ENCODE results near the gene FYN.
A peak's percentile ranks its signal among the peaks of the same experiment; 100 is the strongest.
"Not testable (repeated sequence)": the region's sequence is repeated elsewhere in the genome, so short reads cannot be mapped to it uniquely, and the experiment has no call there.

FYN gene

DNA sequence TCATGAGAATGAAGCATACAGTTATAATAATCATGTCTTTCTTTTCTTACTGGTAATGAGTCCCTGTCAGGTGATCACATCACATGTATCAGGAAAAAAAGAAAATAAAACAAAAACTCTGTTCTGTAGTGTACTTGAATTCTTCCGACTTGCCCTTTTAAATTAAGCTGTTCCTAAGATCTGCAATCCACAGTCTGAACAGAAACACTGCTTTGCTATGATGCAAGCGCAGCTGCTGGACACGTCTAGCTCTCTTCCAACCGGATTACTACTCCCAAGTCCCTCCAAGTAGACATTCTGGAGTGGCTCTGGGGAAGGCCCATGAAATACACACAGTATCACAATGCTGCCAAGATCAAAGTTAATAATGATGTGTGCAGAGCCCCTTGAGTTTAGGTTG, 83.7 kb downstream of the FYN start:
- DNase-seq (ENCODE audit: low spot score): no peak

DNA sequence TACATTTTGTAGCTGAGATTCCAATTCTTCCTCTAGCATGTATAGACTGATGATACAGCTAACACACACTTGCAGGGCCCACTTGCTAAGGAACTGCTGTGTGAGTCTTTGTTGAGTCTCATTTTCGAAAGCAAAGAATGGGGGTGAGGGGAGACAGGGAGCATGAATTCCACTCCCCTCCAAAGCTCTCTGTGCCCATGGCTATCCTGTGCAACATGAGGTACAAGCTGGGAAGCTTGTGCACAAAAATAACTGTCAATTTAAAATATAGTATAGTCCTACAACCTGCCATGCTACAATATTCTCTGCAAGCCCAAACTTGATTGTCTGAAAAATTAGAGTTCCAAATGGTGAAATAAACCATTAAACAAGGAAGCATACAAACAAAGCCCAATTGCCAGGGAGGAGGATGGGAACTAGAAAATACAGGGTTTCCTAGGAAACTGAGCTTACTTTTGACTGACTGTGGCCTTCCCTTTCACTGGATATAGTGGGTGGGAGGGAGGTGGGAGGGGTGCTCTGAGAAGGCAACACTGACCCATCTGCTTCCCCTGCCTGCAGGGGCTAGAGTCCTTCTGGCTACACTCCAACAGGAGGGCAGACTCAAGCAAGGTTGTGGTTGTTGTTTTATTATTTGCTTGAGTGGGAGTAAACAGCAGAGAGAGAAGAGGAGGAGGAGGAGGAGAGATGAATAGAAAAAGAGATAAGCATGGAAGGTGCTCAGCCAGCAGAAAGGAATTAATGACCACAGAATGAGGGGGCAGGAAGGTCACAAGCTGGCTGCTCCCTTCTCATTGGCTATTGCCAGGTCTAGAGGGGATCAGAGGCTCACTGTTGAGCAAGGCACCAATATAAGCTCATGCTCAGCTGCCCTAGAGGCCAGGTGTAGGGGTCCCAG, 84.6 kb downstream of the FYN start:
- peak; percentile 48 for DNase-seq (ENCODE audit: low spot score)

DNA sequence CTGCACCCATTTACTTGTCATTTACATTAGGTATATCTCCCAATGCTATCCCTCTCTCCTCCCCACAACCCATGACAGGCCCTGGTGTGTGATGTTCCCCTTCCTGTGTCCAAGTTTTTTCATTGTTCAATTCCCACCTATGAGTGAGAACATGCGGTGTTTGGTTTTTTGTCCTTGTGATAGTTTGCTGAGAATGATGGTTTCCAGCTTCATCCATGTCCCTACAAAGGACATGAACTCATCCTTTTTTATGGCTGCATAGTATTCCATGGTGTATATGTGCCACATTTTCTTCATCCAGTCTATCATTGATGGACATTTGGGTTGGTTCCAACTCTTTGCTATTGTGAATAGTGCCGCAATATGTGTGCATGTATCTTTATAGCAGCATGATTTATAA, 87.1 kb downstream of the FYN start:
- DNase-seq (ENCODE audit: low spot score): not testable (repeated sequence)

DNA sequence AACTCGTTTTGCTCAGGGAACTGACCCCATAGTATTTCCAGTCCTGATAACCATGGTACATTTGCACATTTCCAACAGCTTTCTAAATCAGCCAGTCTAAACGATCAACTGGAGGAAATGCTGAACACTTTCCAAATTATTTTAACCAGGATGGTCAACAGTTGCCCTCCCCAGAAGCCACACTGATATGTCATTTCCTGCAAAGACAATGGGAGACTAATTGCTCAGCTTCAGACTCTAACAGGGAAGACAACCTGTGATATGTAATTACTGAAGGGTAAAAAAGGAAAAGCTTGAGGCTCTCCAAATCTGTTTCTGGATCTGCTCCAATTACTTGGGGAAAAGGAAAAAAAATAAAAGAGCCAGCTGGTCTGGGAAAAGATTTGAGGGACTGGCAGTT, 88.8 kb downstream of the FYN start:
- no peak for DNase-seq (ENCODE audit: low spot score)

DNA sequence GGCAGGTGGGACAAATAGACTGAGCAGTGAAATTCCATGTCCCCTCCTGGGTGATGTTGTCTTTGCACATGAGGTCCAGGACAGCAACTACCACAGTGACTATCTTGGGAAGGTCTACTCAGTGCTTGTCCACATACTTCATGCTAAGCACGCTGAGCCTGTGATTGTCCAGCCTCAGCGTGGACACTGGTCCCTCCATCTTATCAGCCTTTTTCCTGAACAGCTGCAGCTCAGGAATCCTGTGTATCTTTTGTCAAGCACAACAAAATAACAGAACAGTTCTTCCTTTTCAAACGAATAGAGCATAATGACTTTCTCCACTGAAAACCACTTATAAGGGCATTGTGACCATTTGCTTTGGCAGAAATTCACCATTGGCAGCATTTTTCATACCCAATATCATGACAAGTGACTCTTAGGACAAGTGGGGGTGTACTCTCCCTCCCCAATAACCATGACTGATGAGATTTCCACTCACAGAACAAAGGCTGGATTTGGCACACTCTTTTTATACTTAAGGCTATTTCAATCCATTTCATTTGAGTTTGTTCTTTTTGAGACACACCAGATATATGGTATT, 90.3 kb downstream of the FYN start:
- DNase-seq (ENCODE audit: low spot score): no peak

DNA sequence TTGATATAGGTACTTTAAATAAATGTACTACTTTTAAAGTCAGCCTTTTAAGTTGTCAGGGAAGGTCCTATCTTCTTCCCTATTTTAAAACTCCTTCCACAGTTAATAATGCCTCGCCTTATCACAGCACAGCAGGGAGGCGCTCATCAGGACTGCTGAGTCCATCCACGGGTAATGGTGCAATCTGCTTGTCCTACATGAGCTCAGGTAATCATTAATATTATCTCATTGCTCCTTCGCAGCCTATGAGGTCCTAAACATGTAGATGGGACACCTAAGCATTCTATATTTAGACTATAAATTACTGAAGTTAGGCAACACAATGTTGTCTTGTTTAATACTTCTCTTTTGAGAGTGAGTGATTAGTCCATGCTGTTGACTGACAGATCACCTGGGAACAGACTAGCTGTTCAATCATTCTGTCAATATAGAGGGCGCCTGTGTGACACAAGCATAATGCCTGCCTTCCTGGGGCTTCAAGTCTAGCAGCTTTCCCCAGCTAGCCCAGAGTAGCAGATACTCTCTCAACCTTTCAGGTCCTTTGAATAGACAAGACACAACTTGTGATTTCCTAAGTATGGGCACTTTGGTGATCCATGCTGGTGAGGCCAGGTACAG, 91.0 kb downstream of the FYN start:
- DNase-seq (ENCODE audit: low spot score): peak; percentile 20

DNA sequence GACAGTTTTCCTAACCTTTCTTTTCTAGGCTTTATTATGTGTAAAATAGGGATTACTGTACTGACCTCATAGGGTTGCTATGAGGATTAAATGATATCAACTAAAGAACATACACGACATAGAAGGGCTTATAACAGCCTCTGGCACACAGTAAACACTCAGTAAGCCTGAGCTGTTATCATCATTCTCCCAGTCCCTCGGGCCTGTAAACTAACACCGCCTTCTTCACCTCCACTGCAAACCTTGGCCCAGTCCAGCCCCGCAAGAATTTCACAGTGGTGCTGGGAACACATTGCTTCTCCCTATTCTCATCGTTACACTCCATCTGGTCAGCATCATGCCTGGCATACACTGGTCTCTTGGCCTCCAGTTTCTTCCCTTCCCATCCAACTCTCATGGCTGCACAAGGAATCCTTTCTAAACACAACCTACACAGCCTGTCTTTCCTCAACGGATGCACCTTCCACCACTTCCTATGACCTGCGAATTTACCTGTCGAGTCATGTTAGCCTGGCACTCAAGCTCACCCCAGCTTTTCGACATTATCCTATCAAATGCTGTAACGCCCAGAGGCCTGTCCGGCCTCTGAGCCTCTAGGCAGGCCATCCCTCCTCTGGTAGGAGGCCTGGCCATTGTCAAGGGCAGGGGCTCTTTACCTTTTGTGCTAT, 92.1 kb downstream of the FYN start:
- no peak for DNase-seq (ENCODE audit: low spot score)

DNA sequence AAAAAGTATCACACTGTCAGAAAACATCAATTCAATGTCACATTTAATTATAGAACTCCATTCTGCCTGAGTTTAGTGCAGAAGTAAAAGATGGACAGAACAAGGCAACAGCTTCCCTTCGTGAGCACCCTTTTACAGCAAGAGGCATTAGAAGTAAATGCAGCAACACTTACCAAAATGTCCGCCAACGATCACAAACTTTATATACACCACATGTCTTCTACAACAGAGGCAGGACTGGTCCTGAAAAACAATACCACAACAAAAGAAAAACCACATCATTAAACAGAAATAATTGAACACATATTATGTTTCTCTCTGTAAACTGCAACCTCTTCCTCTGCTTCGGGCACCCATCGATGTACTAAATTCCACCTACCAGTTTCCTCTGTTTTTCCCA, 92.9 kb downstream of the FYN start:
- no peak for DNase-seq (ENCODE audit: low spot score)

DNA sequence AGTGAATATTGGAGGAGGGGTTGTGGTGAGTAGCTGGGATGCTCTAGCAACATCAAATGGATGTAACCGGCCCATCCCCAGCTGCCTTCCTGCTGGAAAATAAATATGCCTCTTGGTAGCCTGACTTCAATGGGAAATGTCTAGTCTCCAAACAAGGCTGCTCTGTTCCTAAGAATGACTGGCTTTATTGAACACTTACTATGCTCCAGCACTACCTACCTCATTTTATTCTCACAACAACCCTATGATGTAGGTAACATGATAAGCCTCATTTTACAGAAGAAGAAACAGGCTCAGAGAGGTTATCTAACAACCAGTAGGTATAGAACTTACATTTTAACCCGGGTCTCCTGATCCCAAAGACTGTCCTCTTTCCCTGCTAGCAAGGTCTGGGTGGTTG, 93.6 kb downstream of the FYN start:
- DNase-seq (ENCODE audit: low spot score): no peak

DNA sequence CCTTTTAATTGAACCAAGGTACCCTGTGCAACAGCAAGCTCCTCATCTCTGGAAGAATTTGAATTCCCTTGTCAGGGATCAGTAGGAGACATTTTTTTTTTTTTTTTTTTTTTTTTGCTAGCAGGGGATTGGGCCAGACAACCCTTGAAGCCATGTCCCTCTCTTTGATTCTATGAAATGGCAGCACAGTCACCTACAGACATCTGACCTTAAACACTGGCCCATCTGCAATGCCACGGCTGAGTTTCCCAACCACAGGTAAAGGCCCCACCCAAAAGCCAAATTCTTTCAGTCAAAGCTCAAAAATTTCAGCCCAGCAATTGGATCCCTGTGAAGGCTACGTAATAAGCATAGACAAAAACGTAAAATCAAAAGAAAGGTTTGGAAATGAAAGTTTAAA, 94.2 kb downstream of the FYN start:
- DNase-seq (ENCODE audit: low spot score): no peak

DNA sequence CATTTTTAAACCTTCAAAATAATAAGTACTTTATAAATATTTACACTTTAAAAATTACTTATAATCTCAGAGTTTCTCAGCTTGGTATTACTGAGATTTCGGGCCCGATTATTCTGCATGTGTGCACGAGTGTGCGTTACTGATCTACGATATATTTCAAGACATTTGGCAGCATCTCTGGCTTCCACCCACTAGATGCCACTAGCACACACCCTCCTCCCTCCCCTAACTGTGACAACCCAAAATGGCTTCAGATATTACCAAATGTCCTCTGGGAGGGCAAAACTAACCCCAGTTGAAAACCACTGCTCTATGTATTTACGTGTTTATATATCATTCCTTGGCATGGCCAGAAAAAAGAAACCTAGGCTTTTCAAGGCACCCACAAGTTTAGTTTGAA, 95.9 kb downstream of the FYN start:
- no peak for DNase-seq (ENCODE audit: low spot score)

DNA sequence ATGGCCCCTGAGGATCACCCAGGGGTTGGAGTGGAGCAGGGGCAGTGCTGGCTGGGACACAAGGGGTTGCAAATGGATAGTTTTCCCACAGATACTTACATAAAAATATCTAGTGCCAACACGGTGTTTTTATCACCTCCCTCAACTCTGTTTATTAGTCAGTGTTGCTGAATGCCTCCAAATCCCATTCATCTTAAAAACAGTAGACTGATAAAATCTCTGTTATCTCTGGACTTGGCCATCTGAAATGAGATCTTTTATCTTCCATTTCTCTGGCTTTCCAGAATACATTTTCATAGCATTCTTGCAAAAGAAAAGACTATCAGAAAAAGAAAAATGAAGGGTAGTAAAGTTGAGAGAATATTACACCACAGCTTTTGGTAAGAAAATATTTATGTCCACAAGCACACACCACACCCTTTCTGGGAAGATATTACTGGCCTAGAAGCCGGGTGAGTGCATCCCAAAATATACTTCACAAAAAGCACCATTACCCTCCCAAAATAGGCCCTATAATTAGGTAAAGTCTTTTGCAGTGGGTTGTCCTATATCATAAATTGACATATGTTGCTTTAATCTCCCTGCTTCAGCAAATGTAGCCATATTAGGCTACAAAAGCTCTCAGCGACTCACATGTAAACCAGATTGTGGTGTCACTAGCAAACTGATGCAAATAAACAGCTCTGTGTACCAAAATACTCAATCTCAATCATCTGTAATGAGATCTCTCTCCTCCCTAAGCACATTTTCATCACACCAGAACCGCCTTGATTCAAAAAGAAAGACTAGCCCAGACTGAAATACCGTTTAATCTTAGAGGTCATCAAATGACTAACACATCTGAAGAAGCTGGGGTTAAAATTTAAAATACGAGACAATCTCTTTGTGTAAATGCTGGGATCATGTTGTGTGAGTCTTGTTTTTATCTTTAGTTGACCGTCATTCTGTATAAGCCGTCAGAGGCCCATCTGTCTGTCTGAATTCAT, 96.7 kb downstream of the FYN start:
- no peak for DNase-seq (ENCODE audit: low spot score)

DNA sequence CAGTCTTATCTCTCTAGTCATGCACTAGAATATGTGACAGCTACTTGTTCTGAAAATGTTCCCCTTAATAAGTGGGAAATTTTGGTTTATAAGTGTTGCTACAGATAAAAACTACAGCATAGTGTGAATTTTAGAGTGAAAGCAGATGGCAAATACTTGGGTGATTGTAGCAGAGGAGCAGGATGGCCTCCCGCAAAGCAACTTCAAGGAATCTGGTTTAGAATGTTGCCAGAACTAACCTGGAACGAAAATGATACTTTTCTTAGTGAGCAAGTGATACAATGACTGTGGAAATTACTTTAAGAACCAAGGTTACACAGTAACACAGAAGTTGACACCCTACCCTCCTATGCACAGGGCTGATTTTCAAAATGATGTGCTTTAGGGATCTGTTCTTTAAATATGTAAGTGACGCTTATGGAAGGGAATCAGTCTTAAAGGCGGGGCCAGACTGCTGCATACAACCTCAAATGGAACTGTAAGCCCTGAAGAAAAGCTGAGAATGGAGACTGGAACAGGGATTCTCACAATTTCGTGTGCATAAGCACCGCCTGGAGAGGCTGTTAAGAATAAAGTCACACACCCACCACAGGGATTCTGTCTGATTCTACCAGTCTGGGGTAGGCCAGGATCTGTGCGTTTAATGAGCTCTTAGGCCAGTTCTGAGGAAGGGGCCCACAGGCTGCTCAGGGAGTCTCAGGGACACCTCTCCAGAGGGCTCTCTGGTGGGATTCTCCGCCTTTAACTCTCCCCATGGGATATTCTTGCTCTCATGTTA, 97.9 kb downstream of the FYN start:
- no peak for DNase-seq (ENCODE audit: low spot score)

DNA sequence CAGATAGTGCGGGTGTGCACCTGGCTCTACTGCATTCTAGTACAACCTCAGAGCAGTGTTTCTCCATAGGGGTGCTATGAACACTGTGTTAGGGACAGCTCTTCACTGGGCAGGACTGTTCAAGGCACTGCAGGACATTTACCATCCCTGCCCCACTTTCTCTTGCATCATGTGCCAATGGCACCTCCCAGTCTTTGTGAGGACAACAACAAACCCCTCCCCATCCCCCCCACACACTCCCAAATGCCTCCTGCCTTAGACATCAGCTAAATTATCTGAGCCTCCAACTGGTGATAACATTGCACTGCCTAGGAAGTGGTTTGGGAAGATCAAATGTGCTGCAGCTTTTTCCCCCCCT, 98.9 kb downstream of the FYN start:
- no peak for DNase-seq (ENCODE audit: low spot score)

DNA sequence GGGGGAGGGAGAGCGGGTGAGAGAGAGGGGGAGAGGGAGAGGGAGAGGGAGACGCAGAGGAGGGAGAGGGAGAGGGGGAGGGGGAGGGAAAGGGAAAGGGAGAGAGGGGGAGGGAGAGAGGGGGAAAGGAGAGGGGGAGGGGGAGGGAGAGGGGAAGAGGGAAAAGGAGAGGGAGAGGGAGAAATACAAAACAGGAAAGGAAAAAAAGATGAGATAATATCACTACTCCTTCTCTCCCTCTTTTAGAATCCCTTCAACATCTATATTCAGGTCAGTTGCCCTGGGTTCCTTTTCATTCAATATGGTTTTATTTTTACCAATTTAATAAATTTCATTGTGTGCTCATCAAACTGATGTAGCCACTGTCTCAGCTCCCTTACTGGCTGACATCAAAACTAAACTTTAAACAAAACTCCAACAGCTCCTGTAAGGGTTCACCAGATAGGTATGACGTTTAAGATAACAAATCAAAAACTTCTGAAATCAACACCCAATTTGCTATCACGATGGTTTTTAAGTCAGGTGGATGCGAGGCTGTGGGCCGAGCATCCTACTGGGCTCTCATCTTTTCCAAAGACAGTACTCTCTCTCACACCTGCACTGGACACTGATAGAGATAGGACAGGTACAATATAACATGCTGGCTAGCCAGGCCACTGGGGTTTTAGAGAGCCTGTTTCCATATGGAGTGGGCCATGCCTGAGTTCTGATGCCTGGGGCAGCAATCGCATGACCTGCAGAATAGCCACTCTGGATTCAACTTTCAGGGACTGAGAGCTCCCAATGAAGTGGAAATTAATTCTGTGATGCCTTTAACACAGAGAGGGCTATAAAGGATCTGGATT, 99.5 kb downstream of the FYN start:
- no peak for DNase-seq (ENCODE audit: low spot score)

DNA sequence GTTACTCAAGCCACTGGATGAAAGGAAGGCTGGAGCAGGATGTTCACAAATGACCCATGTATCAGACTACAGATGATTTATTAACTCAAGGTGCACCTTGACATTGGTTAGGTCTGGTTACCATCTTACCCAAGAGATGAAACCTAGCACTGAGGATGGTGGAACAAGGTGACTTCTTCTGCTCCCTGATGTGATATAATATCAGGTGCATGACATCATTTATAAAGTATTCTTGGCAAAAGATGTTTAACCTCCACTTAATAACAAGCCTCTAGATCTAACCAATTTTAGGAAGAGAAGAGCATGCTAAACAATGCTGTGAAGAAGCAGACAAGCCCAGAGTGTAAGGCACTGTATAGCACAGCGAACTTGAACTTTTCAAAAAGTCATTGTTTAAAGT, 100.9 kb downstream of the FYN start:
- no peak for DNase-seq (ENCODE audit: low spot score)

DNA sequence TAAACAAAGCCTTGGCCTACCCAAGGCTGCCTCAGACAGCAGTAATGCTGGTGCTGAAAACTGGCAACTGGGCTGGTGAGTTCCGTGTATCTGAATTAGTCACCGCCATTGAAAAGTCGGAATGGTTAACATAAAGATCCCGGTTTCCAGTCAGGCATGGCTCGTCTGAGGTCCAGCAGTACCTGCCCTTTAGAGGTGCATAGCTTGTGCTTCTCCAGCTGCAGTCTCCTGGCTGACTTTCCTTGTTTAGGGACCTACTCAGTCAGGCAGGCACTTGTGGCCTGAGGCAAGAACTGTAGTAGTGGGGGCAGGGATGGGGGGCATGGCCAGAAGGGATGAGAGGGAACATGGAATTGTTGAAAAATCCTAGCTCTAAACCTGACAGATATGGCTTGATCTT, 101.6 kb downstream of the FYN start:
- DNase-seq (ENCODE audit: low spot score): no peak

DNA sequence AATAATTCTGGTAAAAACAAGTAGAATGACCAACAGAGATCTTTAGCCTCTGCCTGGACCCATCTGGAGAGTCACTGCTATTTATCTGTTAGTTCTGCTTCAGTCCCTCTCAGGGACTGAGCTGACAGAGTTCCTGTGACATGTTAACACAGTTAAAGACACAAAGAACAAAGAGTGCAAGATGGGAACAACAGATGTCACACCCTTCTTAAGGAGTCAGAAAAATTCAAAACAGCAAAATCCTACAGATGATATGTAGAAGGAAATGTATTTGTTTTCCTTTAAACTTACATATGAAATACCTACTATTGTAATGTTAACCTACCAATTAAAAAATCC, 102.2 kb downstream of the FYN start:
- DNase-seq (ENCODE audit: low spot score): no peak

DNA sequence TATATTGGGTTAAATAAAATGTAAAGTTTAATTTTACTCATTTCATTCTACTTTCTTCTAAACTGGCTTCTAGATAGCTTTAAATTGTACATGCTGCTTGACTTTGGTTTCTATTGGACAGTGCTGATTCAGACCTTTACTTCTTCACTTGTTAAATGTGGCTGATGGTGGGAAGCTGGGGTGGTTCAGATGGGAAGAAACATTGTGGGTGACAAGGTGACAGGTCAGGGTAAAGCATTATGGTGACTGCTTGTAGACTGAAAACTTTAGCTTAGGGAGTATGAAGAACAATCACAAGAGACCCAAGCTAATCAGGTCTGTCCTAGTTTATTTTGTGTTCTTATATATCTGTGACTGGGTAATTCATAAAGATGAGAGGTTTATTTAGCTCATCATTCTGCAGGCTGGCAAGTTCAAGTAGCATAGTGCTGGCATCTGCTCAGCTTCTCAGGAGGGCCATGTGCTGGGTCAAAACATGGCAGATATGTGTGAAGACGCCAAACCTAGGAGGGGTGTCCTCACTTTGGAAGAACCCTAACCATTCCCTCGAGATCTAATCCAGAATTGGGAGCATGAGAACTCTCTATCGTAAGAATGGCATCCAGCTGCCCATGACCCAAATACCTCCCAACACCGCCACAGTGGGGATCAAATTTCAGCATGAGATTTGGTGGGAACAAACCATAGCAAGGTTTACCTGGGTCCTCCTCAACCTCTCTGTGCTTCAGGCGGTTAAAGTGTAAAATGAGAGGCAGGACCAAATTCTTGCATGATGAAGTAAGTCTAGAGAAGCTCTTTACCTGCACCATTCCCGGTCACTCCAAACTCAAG, 102.8 kb downstream of the FYN start:
- no peak for DNase-seq (ENCODE audit: low spot score)

Measured in HuH-7 (cell line).